WTC11 (cell line): ENCODE results near the gene DSE. TPM values are rescaled to one million over a fixed set of nuclear protein-coding genes. Genes with fewer than 3 reads are reported as not detected.

Experiments
- ATAC-seq: fragments of 200-7000 bp; cut with Tn5 transposase; 2 replicates; pipeline ENCODE4 v1.10.0; 2021; ENCODE audit warnings: mild to moderate bottlenecking, moderate library complexity
- CTCF ChIA-PET: fragments of 300-600 bp; sonication (Branson Sonifier 250); formaldehyde crosslinking; loops from one replicate; lab custom pipeline; 2021; ENCODE audit warnings: antibody characterized with exemption; lab: Charles Lee
- POLR2A ChIA-PET: fragments of 350-600 bp; sonication (Branson Sonifier 250); formaldehyde crosslinking; loops from one replicate; lab custom pipeline; 2021; ENCODE audit warnings: antibody characterized with exemption; lab: Charles Lee
- DNase-seq: peaks from one replicate; pipeline ENCODE4 v3.0.0; 2021; ENCODE audit warnings: low spot score
- H3K27ac Mint-ChIP-seq: 2 replicates; pipeline ENCODE4 v1.8.0; 2021; ENCODE audit warnings: mixed read lengths
- H3K27me3 Mint-ChIP-seq: 2 replicates; pipeline ENCODE4 v1.8.0; 2021; ENCODE audit warnings: low read depth, mild to moderate bottlenecking, moderate library complexity, mixed read lengths
- H3K36me3 Mint-ChIP-seq: 2 replicates; pipeline ENCODE4 v1.8.0; 2021; ENCODE audit warnings: mixed read lengths
- H3K4me1 Mint-ChIP-seq: 2 replicates; pipeline ENCODE4 v1.8.0; 2022; ENCODE audit warnings: mixed read lengths
- H3K4me3 Mint-ChIP-seq: 2 replicates; pipeline ENCODE4 v1.8.0; 2021; ENCODE audit warnings: mild to moderate bottlenecking, moderate library complexity, mixed read lengths
- H3K9me3 Mint-ChIP-seq: 2 replicates; pipeline ENCODE4 v1.8.0; 2021; ENCODE audit warnings: mixed read lengths
- ATF1 ChIP-seq: sonication (generic); formaldehyde crosslinking; IDR thresholded peaks from 2 replicates; pipeline ENCODE4 v1.8.1; 2023; ENCODE audit warnings: mild to moderate bottlenecking, moderate library complexity, missing genetic modification reagents
- FOXK1 ChIP-seq: sonication (generic); formaldehyde crosslinking; IDR thresholded peaks from 2 replicates; pipeline ENCODE4 v1.8.0; 2022; ENCODE audit warnings: mild to moderate bottlenecking, moderate library complexity, missing genetic modification reagents
- FOXP1 ChIP-seq: sonication (generic); formaldehyde crosslinking; IDR thresholded peaks from 2 replicates; pipeline ENCODE4 v1.8.0; 2022; ENCODE audit warnings: missing genetic modification reagents, mild to moderate bottlenecking, moderate library complexity, borderline replicate concordance
- GABPB1 ChIP-seq: sonication (generic); formaldehyde crosslinking; IDR thresholded peaks from 2 replicates; pipeline ENCODE4 v1.8.1; 2023; ENCODE audit warnings: mild to moderate bottlenecking, missing genetic modification reagents
- GTF2I ChIP-seq: fragments of 250-450 bp; sonication (Bioruptor Pico); conservative IDR thresholded peaks from 2 replicates; pipeline ENCODE4 v1.4.0; 2021; ENCODE audit warnings: mild to moderate bottlenecking
- HMGA2 ChIP-seq: fragments of 250-450 bp; sonication (Bioruptor Pico); IDR thresholded peaks from 2 replicates; pipeline ENCODE4 v1.4.0; 2021; ENCODE audit warnings: mild to moderate bottlenecking, moderate library complexity
- IRF1 ChIP-seq: sonication (generic); formaldehyde crosslinking; IDR thresholded peaks from 2 replicates; pipeline ENCODE4 v1.8.0; 2023; ENCODE audit warnings: missing genetic modification reagents
- IRF2 ChIP-seq: sonication (generic); formaldehyde crosslinking; IDR thresholded peaks from 2 replicates; pipeline ENCODE4 v1.8.0; 2022; ENCODE audit warnings: low read depth, missing genetic modification reagents, borderline replicate concordance
- MLX ChIP-seq: sonication (generic); formaldehyde crosslinking; IDR thresholded peaks from 2 replicates; pipeline ENCODE4 v1.8.1; 2023; ENCODE audit warnings: mild to moderate bottlenecking, missing genetic modification reagents, moderate library complexity
- NFYB ChIP-seq: sonication (generic); formaldehyde crosslinking; conservative IDR thresholded peaks from 2 replicates; pipeline ENCODE4 v1.8.0; 2022; ENCODE audit warnings: low read depth, missing genetic modification reagents
- NR1H2 ChIP-seq: sonication (generic); formaldehyde crosslinking; IDR thresholded peaks from 2 replicates; pipeline ENCODE4 v1.9.0; 2021; ENCODE audit warnings: mild to moderate bottlenecking, moderate library complexity, missing genetic modification reagents
- NR2C2 ChIP-seq: sonication (generic); formaldehyde crosslinking; IDR thresholded peaks from 2 replicates; pipeline ENCODE4 v1.8.0; 2022; ENCODE audit warnings: mild to moderate bottlenecking, missing genetic modification reagents
- PRRX2 ChIP-seq: fragments of 250-450 bp; sonication (Bioruptor Pico); IDR thresholded peaks from 2 replicates; pipeline ENCODE4 v1.8.0; 2021; ENCODE audit warnings: mild to moderate bottlenecking
- STAT6 ChIP-seq: sonication (generic); formaldehyde crosslinking; conservative IDR thresholded peaks from 2 replicates; pipeline ENCODE4 v1.8.1; 2023; ENCODE audit warnings: mild to moderate bottlenecking, low read depth, missing genetic modification reagents, moderate library complexity
- TEAD1 ChIP-seq: sonication (generic); formaldehyde crosslinking; IDR thresholded peaks from 2 replicates; pipeline ENCODE4 v1.8.0; 2022; ENCODE audit warnings: mild to moderate bottlenecking, missing genetic modification reagents
- TEAD4 ChIP-seq: sonication (generic); formaldehyde crosslinking; IDR thresholded peaks from 2 replicates; pipeline ENCODE4 v1.8.0; 2022; ENCODE audit warnings: mild to moderate bottlenecking, missing genetic modification reagents
- ZNF263 ChIP-seq: sonication (generic); formaldehyde crosslinking; IDR thresholded peaks from 2 replicates; pipeline ENCODE4 v1.8.1; 2022; ENCODE audit warnings: low read depth, mild to moderate bottlenecking, moderate library complexity, missing genetic modification reagents
- ZNF317 ChIP-seq: sonication (generic); formaldehyde crosslinking; IDR thresholded peaks from 2 replicates; pipeline ENCODE4 v1.8.1; 2023; ENCODE audit warnings: low read depth, mild to moderate bottlenecking, moderate library complexity, missing genetic modification reagents, borderline replicate concordance
- ZNF671 ChIP-seq: fragments of 250-450 bp; sonication (Bioruptor Pico); IDR thresholded peaks from 2 replicates; pipeline ENCODE4 v1.8.0; 2021; ENCODE audit warnings: mild to moderate bottlenecking
- total RNA-seq: library from RNA; stranded (reverse); gene quantifications from 3 replicates; pipeline ENCODE4 v1.2.3, GENCODE V29; 2021
- TF ChIP-seq, protein P1 (sequence below): sonication (generic); formaldehyde crosslinking; conservative IDR thresholded peaks from 2 replicates; pipeline ENCODE4 v1.8.1; 2022; ENCODE audit warnings: mild to moderate bottlenecking, missing genetic modification reagents
- TF ChIP-seq, protein P2 (sequence below): sonication (generic); formaldehyde crosslinking; IDR thresholded peaks from 2 replicates; pipeline ENCODE4 v1.8.0; 2022; ENCODE audit warnings: mild to moderate bottlenecking, missing genetic modification reagents
- TF ChIP-seq, protein P3 (sequence below): fragments of 250-450 bp; sonication (Bioruptor Pico); IDR thresholded peaks from 2 replicates; pipeline ENCODE4 v2.1.2; 2022; ENCODE audit warnings: mild to moderate bottlenecking, moderate library complexity
- TF ChIP-seq, protein P4 (sequence below): sonication (generic); formaldehyde crosslinking; IDR thresholded peaks from 2 replicates; pipeline ENCODE4 v1.8.1; 2023; ENCODE audit warnings: mild to moderate bottlenecking, missing genetic modification reagents, borderline replicate concordance

Gene DSE
- total RNA-seq, 1 experiment from 2014 or later, result 78.3 TPM

DNA sequence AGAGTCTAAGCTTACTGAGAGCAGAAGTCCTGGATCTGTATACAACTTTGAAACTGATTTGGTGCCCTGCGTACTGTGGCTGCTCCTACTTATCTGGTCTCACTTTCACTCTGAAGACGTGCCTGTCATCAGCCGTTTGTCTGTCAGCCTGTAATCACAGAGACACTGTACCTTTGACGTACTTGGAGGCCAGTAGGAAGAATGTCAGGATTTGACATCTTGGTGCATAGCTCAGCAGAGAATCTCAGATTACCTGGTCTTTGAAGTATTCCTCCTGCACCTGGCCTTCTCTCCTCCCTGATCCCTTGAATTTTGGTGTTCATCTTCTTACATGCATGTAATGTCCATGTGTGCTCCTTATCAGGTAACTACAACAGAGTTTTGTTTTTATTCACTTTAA lies 37.7 kb downstream of the DSE start:
- peaks cover 65% of the 10 kb centered on the region for H3K4me1 Mint-ChIP-seq
- no peak overlapping the region for H3K4me3 Mint-ChIP-seq
- no peak for ATAC-seq

DNA sequence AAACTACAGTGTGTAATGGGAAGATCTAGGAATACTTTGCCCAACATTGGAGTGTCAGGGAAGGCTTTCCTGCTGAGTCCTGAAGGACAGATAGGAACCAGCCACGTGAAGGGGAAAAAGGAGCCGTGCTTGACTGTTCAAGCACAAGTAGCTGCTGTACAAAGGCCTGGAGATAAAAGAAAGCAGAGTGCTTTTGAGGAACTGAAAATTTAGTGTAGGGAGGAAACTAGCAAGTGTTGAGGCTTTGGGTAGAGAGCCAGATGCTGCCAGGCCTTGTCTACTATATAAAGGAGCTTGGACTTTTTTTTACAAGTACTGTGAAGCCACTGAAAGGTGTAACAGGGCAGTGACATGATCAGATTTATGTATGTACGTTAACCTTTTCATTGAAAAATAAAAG lies 39.0 kb downstream of the DSE start:
- Mint-ChIP-seq H3K27ac (peak overlapping the region; percentile 69), H3K4me1 (peaks cover 54% of the 10 kb centered on the region), H3K27me3 (no peaks in the 10 kb centered on the region), H3K36me3 (peaks cover 12% of the 10 kb centered on the region), H3K9me3 (no peaks in the 10 kb centered on the region), H3K4me3 (no peak overlapping the region)
- no peak for DNase-seq
- ChIA-PET CTCF (interaction anchor here (1.2 kb wide), 1 partner anchor 141 kb away, joined by 3 read pairs; no protein-coding TSS in a partner anchor), POLR2A (no interaction called here)
- ATAC-seq, result no peak
- TF ChIP-seq ZNF671 (CRISPR knock-in tag) (no peak), GABPB1 (CRISPR knock-in tag) (no peak), IRF1 (CRISPR knock-in tag) (no peak), GTF2I (CRISPR knock-in tag) (no peak), FOXK1 (CRISPR knock-in tag) (no peak), ATF1 (CRISPR knock-in tag) (no peak), ZNF263 (CRISPR knock-in tag) (no peak), PRRX2 (CRISPR knock-in tag) (no peak), FOXP1 (CRISPR knock-in tag) (no peak)
- TF ChIP-seq, protein P1, sequence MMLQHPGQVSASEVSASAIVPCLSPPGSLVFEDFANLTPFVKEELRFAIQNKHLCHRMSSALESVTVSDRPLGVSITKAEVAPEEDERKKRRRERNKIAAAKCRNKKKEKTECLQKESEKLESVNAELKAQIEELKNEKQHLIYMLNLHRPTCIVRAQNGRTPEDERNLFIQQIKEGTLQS (CRISPR knock-in tag), result no peak

More for the DNA sequence above, 37.7 kb downstream of the DSE start:
- POLR2A ChIA-PET, result no interaction called here
- CTCF ChIA-PET, result no interaction called here
- TF ChIP-seq STAT6 (no peak), ZNF671 (CRISPR knock-in tag) (no peak), HMGA2 (no peak), TEAD1 (CRISPR knock-in tag) (no peak), TEAD4 (CRISPR knock-in tag) (no peak), IRF2 (no peak), NFYB (no peak), ZNF317 (CRISPR knock-in tag) (no peak), NR2C2 (CRISPR knock-in tag) (no peak), MLX (CRISPR knock-in tag) (no peak), NR1H2 (no peak)
- TF ChIP-seq, protein P2, sequence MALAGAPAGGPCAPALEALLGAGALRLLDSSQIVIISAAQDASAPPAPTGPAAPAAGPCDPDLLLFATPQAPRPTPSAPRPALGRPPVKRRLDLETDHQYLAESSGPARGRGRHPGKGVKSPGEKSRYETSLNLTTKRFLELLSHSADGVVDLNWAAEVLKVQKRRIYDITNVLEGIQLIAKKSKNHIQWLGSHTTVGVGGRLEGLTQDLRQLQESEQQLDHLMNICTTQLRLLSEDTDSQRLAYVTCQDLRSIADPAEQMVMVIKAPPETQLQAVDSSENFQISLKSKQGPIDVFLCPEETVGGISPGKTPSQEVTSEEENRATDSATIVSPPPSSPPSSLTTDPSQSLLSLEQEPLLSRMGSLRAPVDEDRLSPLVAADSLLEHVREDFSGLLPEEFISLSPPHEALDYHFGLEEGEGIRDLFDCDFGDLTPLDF (CRISPR knock-in tag), result no peak
- TF ChIP-seq, protein P3, sequence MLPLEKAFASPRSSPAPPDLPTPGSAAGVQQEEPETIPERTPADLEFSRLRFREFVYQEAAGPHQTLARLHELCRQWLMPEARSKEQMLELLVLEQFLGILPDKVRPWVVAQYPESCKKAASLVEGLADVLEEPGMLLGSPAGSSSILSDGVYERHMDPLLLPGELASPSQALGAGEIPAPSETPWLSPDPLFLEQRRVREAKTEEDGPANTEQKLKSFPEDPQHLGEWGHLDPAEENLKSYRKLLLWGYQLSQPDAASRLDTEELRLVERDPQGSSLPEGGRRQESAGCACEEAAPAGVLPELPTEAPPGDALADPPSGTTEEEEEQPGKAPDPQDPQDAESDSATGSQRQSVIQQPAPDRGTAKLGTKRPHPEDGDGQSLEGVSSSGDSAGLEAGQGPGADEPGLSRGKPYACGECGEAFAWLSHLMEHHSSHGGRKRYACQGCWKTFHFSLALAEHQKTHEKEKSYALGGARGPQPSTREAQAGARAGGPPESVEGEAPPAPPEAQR, result no peak
- TF ChIP-seq, protein P4, sequence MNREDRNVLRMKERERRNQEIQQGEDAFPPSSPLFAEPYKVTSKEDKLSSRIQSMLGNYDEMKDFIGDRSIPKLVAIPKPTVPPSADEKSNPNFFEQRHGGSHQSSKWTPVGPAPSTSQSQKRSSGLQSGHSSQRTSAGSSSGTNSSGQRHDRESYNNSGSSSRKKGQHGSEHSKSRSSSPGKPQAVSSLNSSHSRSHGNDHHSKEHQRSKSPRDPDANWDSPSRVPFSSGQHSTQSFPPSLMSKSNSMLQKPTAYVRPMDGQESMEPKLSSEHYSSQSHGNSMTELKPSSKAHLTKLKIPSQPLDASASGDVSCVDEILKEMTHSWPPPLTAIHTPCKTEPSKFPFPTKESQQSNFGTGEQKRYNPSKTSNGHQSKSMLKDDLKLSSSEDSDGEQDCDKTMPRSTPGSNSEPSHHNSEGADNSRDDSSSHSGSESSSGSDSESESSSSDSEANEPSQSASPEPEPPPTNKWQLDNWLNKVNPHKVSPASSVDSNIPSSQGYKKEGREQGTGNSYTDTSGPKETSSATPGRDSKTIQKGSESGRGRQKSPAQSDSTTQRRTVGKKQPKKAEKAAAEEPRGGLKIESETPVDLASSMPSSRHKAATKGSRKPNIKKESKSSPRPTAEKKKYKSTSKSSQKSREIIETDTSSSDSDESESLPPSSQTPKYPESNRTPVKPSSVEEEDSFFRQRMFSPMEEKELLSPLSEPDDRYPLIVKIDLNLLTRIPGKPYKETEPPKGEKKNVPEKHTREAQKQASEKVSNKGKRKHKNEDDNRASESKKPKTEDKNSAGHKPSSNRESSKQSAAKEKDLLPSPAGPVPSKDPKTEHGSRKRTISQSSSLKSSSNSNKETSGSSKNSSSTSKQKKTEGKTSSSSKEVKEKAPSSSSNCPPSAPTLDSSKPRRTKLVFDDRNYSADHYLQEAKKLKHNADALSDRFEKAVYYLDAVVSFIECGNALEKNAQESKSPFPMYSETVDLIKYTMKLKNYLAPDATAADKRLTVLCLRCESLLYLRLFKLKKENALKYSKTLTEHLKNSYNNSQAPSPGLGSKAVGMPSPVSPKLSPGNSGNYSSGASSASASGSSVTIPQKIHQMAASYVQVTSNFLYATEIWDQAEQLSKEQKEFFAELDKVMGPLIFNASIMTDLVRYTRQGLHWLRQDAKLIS, result no peak
- TF ChIP-seq, all 79 proteins: peak for 0
- Mint-ChIP-seq H3K27me3 (no peaks in the 10 kb centered on the region), H3K27ac (peak overlapping the region; percentile 91), H3K36me3 (peaks cover 10% of the 10 kb centered on the region), H3K9me3 (no peaks in the 10 kb centered on the region)
- DNase-seq, result no peak
